NCI-H2029 (cell line): ENCODE data around the gene PLEKHH2.
"Not testable (repeated sequence)": the region's sequence is repeated elsewhere in the genome, so short reads cannot be mapped to it uniquely, and the experiment has no call there.

ENCODE experiments used
- DNase-seq: peaks from one replicate; lab custom pipeline; 2025; lab: John Stamatoyannopoulos, UW

Gene PLEKHH2

DNA sequence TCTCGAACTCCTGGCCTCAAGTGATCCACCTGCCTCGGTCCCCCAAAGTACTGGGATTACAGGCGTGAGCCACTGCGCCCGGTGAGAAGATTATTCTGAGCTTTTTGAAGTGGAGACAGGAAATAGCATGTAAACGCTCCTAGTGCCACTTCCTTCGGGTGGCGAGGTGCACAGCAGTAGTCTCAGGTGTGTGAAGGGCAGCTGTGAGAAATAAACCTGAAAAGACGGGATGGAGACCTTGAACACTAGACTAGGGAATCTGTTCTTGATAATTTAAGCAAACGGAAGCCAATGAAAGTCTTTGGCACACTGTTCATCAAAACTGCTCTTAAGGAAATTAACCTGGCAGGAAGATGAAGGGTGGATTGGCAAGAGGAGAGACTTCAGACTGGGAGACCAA lies 439 bp upstream of the PLEKHH2 start:
- DNase-seq: no peak

DNA sequence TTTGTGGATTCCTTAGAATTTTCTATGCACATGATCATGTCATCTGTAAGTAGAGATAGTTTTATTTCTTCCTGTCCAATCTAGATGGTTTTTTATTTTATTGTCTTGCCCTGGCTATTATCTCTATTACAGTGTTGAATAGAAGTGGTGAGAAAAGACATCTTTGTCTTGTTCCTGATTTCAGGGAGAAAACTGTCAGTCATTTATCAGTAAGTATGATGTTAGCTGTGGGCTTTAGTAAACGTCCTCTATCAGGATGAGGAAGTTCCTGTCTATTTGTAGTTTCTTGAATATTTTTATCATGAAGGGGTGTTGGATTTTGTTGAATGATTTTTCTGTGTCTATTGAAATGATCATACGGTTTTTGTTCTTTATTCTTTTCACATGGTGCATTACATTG lies 5.3 kb downstream of the PLEKHH2 start:
- no peak for DNase-seq

DNA sequence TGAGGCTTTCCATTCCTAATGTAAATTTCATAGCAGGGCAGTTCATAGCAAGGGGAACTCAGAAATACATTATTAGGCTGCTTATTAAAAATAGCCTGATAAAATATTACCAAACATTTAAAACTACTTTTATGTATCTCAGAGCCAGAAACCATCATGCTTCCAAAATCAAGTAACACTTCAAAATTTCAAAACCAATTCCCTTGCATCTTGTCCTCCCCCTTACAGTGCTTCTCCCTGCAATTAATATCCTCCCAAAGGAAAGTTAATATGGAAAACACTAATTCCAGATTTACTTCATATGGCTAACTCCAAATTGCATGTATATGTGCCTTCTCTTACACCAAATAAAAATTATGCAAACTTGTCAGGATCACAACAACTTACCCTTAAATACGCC lies 6.6 kb downstream of the PLEKHH2 start:
- no peak for DNase-seq

DNA sequence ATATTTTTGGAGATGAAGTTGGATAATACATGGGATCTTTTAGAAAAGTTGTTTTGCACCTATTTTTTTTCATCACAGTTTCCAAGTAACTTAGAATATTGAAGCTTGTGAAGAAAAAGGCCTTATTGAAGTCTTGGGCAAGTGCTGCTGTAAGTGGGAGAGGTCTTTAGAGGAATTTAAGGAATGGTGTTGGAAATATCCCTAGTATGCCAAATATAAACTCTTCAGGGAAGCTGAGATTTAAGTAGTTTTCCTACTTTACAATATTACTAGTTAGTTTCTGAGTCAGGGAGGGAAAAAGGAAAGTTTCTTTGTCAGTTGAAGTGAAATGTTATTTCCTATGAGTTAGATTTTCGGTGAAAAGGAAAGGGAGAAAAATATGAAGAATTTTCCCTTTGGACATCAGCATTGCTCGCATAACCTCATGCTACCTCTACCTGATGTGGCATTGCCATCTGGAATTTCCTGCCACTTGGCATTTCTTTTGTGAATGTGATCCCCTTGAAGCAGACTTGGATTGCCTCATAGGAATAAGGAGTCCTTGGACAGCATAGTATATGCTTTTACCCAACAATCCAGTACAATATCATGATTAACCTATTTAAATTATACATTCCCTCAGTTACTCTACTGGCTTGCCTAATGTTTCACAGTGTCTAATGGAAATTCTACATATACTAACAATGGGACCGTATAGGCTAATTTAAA lies 12.1 kb downstream of the PLEKHH2 start:
- DNase-seq: no peak

GRCh38 chr2:43653506-43653905 lies 16.4 kb downstream of the PLEKHH2 start:
- no peak for DNase-seq

DNA sequence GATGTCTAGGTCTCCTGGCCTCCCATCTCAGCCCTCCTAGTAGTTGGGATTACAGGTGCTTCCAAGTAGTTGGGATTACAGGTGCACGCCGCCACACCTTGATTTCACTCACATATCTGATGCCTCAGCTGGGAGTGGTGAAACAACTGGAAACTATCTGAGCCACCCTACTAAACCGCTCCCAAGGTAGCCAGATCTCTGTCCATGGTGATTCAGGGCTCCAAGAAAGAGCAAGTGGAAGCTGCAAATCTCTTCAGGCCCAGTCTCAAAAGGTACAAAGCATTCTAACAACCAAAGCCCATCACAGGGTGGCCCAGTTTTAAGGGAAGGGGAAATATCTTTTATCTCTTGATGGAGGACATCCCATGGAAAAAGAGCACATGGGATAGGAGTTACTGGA lies 20.2 kb downstream of the PLEKHH2 start:
- no peak for DNase-seq

DNA sequence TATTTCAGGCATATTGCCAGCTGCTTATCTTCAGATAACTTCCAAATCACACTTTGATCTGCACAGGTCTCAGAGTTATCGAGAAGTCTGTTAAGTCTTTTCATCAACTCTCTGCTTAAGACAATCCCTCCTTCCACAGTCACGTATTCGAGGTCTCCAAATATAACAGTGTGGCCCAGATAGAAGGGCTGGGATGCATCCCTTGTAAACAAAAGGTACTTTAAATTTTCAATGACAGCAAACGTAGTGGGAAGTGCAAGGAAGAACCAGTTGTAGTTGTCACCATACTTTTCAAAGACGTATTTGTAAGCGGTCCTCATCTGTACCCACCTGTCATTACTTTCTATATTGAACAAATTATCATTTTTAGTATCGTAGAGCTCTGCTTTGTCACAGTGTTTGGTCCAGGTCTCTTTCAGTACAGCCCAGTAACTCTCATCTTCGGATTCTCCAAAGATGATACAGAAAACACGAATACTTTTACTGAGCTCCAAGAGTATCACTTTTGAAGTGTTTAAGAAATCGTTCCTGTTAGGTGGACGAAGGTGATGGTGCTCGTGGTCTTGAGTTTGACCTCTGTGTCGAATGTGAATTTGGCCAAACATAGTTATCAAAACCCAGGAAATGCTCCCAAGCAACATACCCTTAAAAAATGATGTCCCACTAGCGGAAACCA lies 38.7 kb downstream of the PLEKHH2 start:
- DNase-seq: no peak

GRCh38 chr2:43676322-43677050 lies 39.4 kb downstream of the PLEKHH2 start, which contains the start of gene C1GALT1C1L:
Gene C1GALT1C1L, minus strand, starts transcription at chr2:43676429. Its CDS starts 107 bp downstream, at chr2:43676322.
- DNase-seq: peak; percentile 44

DNA sequence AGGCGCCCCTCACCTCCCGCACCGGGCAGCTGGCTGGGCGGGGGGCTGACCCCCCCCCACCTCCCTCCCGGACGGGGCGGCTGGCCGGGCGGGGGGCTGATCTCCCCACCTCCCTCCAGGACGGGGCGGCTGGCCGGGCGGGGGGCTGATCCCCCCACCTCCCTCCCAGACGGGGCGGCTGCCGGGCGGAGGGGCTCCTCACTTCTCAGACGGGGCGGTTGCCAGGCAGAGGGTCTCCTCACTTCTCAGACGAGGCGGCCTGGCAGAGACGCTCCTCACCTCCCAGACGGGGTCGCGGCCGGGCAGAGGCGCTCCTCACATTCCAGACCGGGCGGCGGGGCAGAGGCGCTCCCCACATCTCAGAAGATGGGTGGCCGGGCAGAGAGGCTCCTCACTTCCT lies 40.7 kb downstream of the PLEKHH2 start:
- DNase-seq: not testable (repeated sequence)

- DNase-seq: no peak
Observed at GRCh38 chr2:43685357-43685756, 48.3 kb downstream of the PLEKHH2 start.

DNA sequence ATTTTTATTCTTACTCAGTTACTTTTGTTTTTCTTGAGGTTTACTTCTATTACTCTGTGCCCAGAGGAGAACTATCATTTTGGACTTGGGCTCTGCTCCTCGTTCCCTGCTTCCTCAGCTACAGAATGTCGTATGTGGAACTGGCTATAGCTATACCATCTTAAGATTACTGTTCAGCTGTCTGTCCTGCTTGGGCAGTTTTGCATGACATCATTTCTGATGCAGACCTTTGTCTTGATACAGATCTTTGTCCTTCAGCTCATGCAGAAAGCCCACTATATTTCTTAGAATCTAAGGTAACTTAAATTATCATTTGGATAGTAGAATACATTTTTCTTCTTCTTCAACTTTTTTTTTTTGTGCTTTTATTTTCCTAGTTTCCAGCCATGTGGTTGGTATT lies 52.9 kb downstream of the PLEKHH2 start:
- no peak for DNase-seq

GRCh38 chr2:43692428-43692994 lies 55.5 kb downstream of the PLEKHH2 start:
- no peak for DNase-seq

- not testable (repeated sequence) for DNase-seq
Observed at GRCh38 chr2:43698140-43698539, 61.1 kb downstream of the PLEKHH2 start.

GRCh38 chr2:43699761-43700160 lies 62.7 kb downstream of the PLEKHH2 start:
- no peak for DNase-seq

GRCh38 chr2:43701111-43701510 lies 64.1 kb downstream of the PLEKHH2 start:
- no peak for DNase-seq

DNA sequence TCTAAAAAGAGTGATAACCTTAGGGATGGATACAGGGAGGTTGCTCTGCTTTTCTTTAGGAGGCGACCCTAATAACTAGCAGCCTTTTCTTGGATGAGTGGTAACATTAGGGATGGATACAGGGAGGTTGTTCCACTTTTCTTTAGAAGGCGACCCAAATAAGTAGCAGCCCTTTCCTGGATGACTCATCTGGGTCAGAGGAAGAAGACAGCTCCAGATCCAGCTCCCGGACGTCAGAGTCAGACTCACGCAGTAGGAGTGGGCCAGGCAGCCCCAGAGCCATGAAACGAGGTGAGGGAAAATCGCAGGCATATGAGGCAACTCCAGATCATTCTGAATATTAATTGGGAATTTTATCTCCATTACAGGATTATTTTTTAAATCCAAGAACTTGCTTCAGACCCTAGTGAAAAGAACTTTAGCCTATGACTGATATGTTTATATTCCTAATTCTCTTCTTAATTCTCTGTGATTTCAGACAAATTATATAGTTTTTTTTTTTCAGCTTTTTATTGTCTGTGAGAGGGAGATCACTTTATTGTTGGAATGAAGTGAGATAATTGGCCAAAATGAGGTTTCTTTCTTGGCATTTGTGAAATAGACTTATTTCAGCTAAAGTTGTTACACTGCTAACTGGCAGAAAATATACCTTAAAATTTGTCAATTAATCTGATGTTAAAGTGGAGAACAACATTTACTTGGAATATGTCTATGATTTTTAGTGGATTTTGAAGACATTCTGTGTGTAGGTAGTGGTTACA lies 70.4 kb downstream of the PLEKHH2 start:
- DNase-seq: no peak

- no peak for DNase-seq
Observed at GRCh38 chr2:43708178-43708577, 71.1 kb downstream of the PLEKHH2 start.

DNA sequence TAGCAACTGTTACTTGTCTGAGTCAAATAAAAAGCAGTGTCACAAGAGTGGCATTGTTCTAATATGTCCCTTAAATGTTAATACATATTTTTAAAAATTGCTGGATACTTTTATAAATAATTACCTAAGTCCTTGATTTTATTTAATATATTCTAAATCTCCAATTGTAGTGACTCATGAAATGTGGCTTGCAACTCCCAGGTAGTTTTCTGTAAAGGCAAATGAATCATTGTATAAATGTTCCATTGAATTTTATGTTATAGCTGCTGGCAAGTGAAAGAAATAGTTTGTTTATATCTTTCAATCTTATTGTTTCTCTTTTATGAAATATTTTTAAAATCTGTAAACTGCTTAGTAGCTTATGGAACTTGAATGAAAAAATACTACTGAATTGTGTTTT lies 71.8 kb downstream of the PLEKHH2 start:
- no peak for DNase-seq

GRCh38 chr2:43710866-43711265 lies 73.8 kb downstream of the PLEKHH2 start:
- no peak for DNase-seq

DNA sequence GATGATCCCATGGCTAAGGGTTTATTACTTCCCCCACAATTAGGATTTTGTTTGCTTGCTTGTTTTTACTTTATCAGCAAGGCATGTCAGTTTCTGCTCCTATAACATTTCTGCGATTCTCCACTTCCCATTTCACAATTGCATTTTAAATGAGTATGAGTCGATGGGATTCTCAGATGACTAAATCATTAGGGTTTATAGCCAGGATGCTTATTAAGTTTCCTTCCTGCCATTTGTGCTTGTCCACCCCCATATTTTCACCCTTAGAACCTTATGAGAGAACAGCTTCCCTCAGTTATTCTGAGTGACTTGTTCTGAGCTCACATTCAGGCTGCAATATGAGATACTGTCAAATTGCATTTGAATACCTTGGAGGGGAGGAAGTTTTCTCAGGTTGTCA lies 77.1 kb downstream of the PLEKHH2 start:
- DNase-seq: no peak

- no peak for DNase-seq
Observed at GRCh38 chr2:43715300-43716098, 78.4 kb downstream of the PLEKHH2 start.
